ENCODE results near the gene ACBD6.

ACBD6 gene

DNA sequence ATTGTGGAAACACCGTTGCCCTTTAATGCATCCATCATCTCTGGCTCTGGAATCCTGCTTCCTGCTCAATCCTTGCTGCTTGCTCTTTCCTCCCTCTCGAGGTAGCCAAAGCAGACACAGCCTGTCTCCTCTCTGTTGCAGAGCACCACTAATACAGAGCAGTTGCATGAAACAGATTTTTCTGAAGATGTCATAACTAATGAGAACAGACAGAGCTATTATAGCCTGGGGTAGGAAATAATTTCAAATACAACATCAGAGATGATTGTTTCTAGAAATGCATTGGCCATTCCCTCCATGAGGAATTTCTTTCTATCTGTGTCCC is 23.3 kb upstream of the ACBD6 start:
- 56% methylated on average over 2 of the region's 2 CpGs for WGBS (ENCODE audit: insufficient coverage)

DNA sequence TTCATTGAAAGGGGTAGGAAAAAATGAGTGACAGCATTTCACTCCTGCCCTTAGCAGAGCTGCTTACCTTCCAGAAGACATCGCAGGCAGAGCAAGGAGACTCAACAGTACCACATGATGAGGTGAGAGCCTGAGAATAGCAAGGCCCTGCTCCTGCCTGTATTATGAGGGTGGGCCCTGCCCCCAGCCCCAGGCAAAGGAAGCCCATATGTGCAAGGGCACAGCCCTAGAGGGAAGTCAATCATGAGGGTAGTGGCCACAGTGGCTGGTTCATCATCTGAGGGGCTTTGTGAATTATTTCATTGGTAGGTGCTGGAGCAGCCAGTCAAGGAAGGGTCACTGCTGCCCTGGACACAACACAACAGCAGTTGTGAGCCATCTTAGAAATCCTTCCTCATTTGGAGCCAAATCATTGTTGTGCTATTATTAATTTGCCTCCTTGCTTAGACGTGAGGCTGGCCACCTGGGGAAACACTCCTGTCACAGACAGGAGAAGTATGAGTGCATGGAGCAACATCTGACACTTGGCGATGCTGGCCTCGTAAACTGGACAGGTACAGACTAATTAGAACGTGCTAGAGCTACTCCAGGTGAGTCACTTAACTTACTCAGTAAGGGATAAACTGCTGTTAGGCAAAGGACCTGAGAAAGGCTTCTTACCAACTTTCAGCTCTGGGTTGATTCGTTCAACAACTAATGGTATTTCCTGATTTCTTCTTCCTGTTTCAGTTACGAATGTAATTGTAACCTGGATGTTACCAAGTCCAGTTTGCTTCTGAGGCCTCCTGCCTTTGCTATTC is 22.7 kb upstream of the ACBD6 start:
- CTCF ChIA-PET: interaction anchor here (1.0 kb wide), 3 partner anchors 8 to 659 kb away, joined by 3 to 4 read pairs (median 3); no protein-coding TSS in a partner anchor
- peak overlapping the region in 1 of 7 experiments; percentile 52 for H3K4me3 ChIP-seq (ENCODE audit: control insufficient read depth in 1 of 7, extremely low read depth in 1 of 7, insufficient read depth in 4 of 7, low read depth in 2 of 7, low read length in 6 of 7)
- H3K4me1 ChIP-seq (ENCODE audit: control extremely low read depth in 1 of 4, control insufficient read depth in 4 of 4, insufficient read depth in 4 of 4, low read length in 3 of 4): peaks cover 0 to 7% (median 3%) of the 10 kb centered on the region in 4 experiments
- no peaks in the 10 kb centered on the region for H3K9me3 ChIP-seq (ENCODE audit: control extremely low read depth in 1 of 5, control insufficient read depth in 4 of 5, insufficient read depth in 2 of 5, low read depth in 1 of 5, low read length in 4 of 5)
- WGBS (ENCODE audit: insufficient coverage): 63% methylated on average over 7 of the region's 7 CpGs
- POLR2A ChIA-PET: interaction anchor here (0.6 kb wide), 1 partner anchor 14 kb away, joined by 3 read pairs; no protein-coding TSS in a partner anchor
- no peak overlapping the region for H3K27ac ChIP-seq (ENCODE audit: insufficient read depth in 1 of 2, low read depth in 1 of 2, low read length in 2 of 2, poor library complexity in 1 of 2, severe bottlenecking in 2 of 2)
- DNase-seq: peak in 2 of 3 donors; percentile 14 to 16
- no peaks in the 10 kb centered on the region for H3K27me3 ChIP-seq (replicated peaks in 2 of 5; ENCODE audit: control insufficient read depth in 4 of 5, insufficient read depth in 5 of 5, low read length in 4 of 5)
- no peaks in the 10 kb centered on the region for H3K36me3 ChIP-seq (ENCODE audit: control insufficient read depth in 4 of 4, insufficient read depth in 4 of 4, low read length in 3 of 4)

More for the DNA sequence above, 23.3 kb upstream of the ACBD6 start:
- no peaks in the 10 kb centered on the region for H3K27me3 ChIP-seq (replicated peaks in 2 of 5; ENCODE audit: control insufficient read depth in 4 of 5, insufficient read depth in 5 of 5, low read length in 4 of 5)
- POLR2A ChIA-PET: no interaction called here
- no peaks in the 10 kb centered on the region for H3K9me3 ChIP-seq (ENCODE audit: control extremely low read depth in 1 of 5, control insufficient read depth in 4 of 5, insufficient read depth in 2 of 5, low read depth in 1 of 5, low read length in 4 of 5)
- no peak overlapping the region for H3K27ac ChIP-seq (ENCODE audit: insufficient read depth in 1 of 2, low read depth in 1 of 2, low read length in 2 of 2, poor library complexity in 1 of 2, severe bottlenecking in 2 of 2)
- CTCF ChIA-PET: interaction anchor here (1.0 kb wide), 1 partner anchor 337 kb away, joined by 4 read pairs; no protein-coding TSS in a partner anchor
- peaks cover 0 to 7% (median 3%) of the 10 kb centered on the region in 4 experiments for H3K4me1 ChIP-seq (ENCODE audit: control extremely low read depth in 1 of 4, control insufficient read depth in 4 of 4, insufficient read depth in 4 of 4, low read length in 3 of 4)
- H3K36me3 ChIP-seq (ENCODE audit: control insufficient read depth in 4 of 4, insufficient read depth in 4 of 4, low read length in 3 of 4): no peaks in the 10 kb centered on the region
- DNase-seq: no peak
- H3K4me3 ChIP-seq (ENCODE audit: control insufficient read depth in 1 of 7, extremely low read depth in 1 of 7, insufficient read depth in 4 of 7, low read depth in 2 of 7, low read length in 6 of 7): peak overlapping the region in 1 of 7 experiments; percentile 52

DNA sequence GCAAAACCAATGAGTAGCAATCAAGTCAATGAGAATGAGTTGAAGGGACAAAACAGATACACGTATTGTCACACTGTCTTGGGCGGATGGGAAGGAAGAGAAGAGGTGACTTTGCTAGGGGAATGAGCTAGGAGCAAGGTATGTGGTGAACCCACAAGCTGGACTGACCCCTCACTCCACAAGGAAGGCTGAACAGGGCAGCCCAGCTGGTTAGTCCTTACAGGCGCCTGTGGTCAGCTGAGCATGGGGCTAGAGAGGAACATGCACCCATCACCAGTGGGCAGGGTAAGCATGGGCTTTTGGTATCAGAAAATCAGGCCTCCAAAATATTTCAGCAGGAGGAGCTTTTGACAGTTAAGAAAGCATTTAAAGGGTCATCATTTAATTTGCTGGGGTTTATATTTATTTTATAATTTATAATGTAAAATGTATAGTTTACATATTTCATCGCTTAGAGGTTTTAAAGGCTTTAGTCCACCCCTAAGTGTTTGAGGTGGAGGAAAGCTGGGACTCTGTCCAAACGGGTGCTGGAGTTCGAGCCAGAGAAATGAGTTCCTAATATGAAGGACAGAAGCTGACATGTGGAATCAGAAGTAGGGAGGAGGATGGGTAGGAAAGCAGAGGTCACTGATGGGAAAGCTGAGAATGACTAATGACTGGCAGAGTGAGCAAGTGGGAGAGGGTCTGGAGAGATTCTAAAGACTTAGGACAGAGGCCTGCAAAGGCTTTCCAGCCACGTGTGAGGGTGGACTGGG is 22.0 kb upstream of the ACBD6 start:
- no peak for DNase-seq
- ChIA-PET POLR2A (interaction anchor here (0.6 kb wide), 1 partner anchor 15 kb away, joined by 3 read pairs; no protein-coding TSS in a partner anchor), CTCF (interaction anchor here (1.0 kb wide), 4 partner anchors 9 to 660 kb away, joined by 3 to 5 read pairs (median 4); no protein-coding TSS in a partner anchor)
- no peak overlapping the region for H3K4me3 ChIP-seq (ENCODE audit: control insufficient read depth in 1 of 7, extremely low read depth in 1 of 7, insufficient read depth in 4 of 7, low read depth in 2 of 7, low read length in 6 of 7)
- WGBS (ENCODE audit: insufficient coverage): 98% methylated on average over 5 of the region's 7 CpGs
- H3K27me3 ChIP-seq (replicated peaks in 2 of 5; ENCODE audit: control insufficient read depth in 4 of 5, insufficient read depth in 5 of 5, low read length in 4 of 5): no peaks in the 10 kb centered on the region
- H3K27ac ChIP-seq (ENCODE audit: insufficient read depth in 1 of 2, low read depth in 1 of 2, low read length in 2 of 2, poor library complexity in 1 of 2, severe bottlenecking in 2 of 2): no peak overlapping the region
- H3K9me3 ChIP-seq (ENCODE audit: control extremely low read depth in 1 of 5, control insufficient read depth in 4 of 5, insufficient read depth in 2 of 5, low read depth in 1 of 5, low read length in 4 of 5): no peaks in the 10 kb centered on the region
- H3K36me3 ChIP-seq (ENCODE audit: control insufficient read depth in 4 of 4, insufficient read depth in 4 of 4, low read length in 3 of 4): no peaks in the 10 kb centered on the region
- H3K4me1 ChIP-seq (ENCODE audit: control extremely low read depth in 1 of 4, control insufficient read depth in 4 of 4, insufficient read depth in 4 of 4, low read length in 3 of 4): peaks cover 0 to 9% (median 5%) of the 10 kb centered on the region in 4 experiments

DNA sequence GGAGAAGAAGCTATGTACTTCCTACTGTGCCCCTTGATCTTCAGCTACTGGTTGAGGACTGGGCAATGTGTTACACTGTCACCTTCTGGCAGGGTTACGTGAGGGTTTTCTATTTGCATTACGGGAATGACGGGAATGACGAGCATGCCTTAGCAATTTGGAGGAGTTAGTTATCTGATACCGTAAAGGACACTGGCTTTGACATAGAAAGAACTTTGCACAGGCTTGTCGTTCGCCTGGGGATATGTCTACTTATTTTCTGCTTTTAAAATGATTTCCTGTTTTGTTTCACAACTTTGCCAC is 19.8 kb upstream of the ACBD6 start:
- H3K36me3 ChIP-seq (ENCODE audit: control insufficient read depth in 4 of 4, insufficient read depth in 4 of 4, low read length in 3 of 4): no peaks in the 10 kb centered on the region
- CTCF ChIA-PET: interaction anchor here (1.0 to 1.8 kb wide), 2 partner anchors 12 to 340 kb away, joined by 4 to 6 read pairs; no protein-coding TSS in a partner anchor
- 95% methylated on average over 5 of the region's 7 CpGs for WGBS (ENCODE audit: insufficient coverage)
- H3K4me1 ChIP-seq (ENCODE audit: control extremely low read depth in 1 of 4, control insufficient read depth in 4 of 4, insufficient read depth in 4 of 4, low read length in 3 of 4): peaks cover 0 to 9% (median 5%) of the 10 kb centered on the region in 4 experiments
- no peak overlapping the region for H3K27ac ChIP-seq (ENCODE audit: insufficient read depth in 1 of 2, low read depth in 1 of 2, low read length in 2 of 2, poor library complexity in 1 of 2, severe bottlenecking in 2 of 2)
- DNase-seq: no peak
- H3K9me3 ChIP-seq (ENCODE audit: control extremely low read depth in 1 of 5, control insufficient read depth in 4 of 5, insufficient read depth in 2 of 5, low read depth in 1 of 5, low read length in 4 of 5): no peaks in the 10 kb centered on the region
- POLR2A ChIA-PET: no interaction called here
- no peaks in the 10 kb centered on the region for H3K27me3 ChIP-seq (replicated peaks in 2 of 5; ENCODE audit: control insufficient read depth in 4 of 5, insufficient read depth in 5 of 5, low read length in 4 of 5)
- H3K4me3 ChIP-seq (ENCODE audit: control insufficient read depth in 1 of 7, extremely low read depth in 1 of 7, insufficient read depth in 4 of 7, low read depth in 2 of 7, low read length in 6 of 7): no peak overlapping the region

DNA sequence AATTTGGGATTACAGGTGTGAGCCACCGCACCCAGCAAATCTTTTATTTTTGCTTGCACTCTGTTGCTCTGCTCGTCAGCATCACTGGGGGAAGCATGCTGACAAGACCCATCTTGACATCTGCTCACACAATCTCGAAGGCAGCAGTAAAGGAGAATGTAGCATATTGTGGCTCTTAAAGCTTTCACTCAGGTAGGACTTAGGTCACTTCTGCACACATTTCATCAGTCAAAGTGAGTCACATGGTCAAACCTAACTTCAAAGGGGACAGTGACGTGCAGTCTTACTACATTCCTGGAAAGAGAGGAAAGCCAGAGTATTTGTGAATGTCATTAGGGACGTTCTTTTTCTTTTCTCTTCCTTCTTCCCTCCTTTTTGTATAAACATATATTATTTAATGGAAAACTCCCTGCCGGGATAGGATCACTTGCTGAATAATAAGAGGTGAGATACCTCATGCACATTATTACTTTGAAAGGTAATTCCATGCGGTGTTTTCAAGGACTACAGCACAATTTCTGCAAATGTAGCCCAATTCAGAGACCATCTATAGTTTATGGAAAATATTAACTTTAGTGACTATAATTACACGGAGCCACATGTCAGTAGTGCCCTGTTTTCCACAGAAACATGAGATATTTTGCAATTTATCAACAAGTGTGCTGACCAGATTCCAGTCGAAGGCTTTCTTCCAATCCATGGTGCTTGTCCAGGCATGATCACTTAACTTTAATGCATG is 19.3 kb upstream of the ACBD6 start:
- Histone ChIP-seq H3K4me1 (ENCODE audit: control extremely low read depth in 1 of 4, control insufficient read depth in 4 of 4, insufficient read depth in 4 of 4, low read length in 3 of 4) (peaks cover 0 to 9% (median 5%) of the 10 kb centered on the region in 4 experiments), H3K36me3 (ENCODE audit: control insufficient read depth in 4 of 4, insufficient read depth in 4 of 4, low read length in 3 of 4) (no peaks in the 10 kb centered on the region), H3K27me3 (replicated peaks in 2 of 5; ENCODE audit: control insufficient read depth in 4 of 5, insufficient read depth in 5 of 5, low read length in 4 of 5) (no peaks in the 10 kb centered on the region), H3K9me3 (ENCODE audit: control extremely low read depth in 1 of 5, control insufficient read depth in 4 of 5, insufficient read depth in 2 of 5, low read depth in 1 of 5, low read length in 4 of 5) (no peaks in the 10 kb centered on the region), H3K27ac (ENCODE audit: insufficient read depth in 1 of 2, low read depth in 1 of 2, low read length in 2 of 2, poor library complexity in 1 of 2, severe bottlenecking in 2 of 2) (no peak overlapping the region), H3K4me3 (ENCODE audit: control insufficient read depth in 1 of 7, extremely low read depth in 1 of 7, insufficient read depth in 4 of 7, low read depth in 2 of 7, low read length in 6 of 7) (no peak overlapping the region)
- no peak for DNase-seq
- WGBS (ENCODE audit: insufficient coverage): 93% methylated on average over 3 of the region's 9 CpGs
- ChIA-PET CTCF (interaction anchor here (1.8 kb wide), 1 partner anchor 340 kb away, joined by 6 read pairs; no protein-coding TSS in a partner anchor), POLR2A (no interaction called here)

DNA sequence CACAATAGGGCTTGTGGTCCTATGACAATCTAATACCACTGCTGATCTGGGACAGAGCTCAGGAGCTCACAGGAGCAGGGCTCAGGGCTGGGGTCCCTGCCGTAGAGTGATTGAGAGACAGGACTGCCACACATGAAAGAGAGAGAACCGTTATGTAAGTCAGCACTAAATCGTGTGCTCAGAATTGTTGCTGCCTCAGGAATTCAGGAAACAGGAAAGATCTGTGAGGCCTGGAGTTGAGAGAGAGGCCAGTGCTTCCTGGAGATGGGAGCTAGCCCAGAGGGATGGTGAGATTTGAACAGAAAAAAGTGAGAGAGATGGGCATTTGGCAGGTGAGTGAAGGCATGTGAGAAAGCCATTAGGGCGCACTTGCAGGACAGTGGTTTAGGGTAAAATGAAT is 17.5 kb upstream of the ACBD6 start:
- H3K9me3 ChIP-seq (ENCODE audit: control extremely low read depth in 1 of 5, control insufficient read depth in 4 of 5, insufficient read depth in 2 of 5, low read depth in 1 of 5, low read length in 4 of 5): no peaks in the 10 kb centered on the region
- no peaks in the 10 kb centered on the region for H3K27me3 ChIP-seq (replicated peaks in 2 of 5; ENCODE audit: control insufficient read depth in 4 of 5, insufficient read depth in 5 of 5, low read length in 4 of 5)
- no peak overlapping the region for H3K4me3 ChIP-seq (ENCODE audit: control insufficient read depth in 1 of 7, extremely low read depth in 1 of 7, insufficient read depth in 4 of 7, low read depth in 2 of 7, low read length in 6 of 7)
- CTCF ChIA-PET: interaction anchor here (1.2 to 3.4 kb wide), 4 partner anchors 8 to 646 kb away, joined by 3 to 21 read pairs (median 4); no protein-coding TSS in a partner anchor
- H3K27ac ChIP-seq (ENCODE audit: insufficient read depth in 1 of 2, low read depth in 1 of 2, low read length in 2 of 2, poor library complexity in 1 of 2, severe bottlenecking in 2 of 2): no peak overlapping the region
- peaks cover 0 to 4% (median 3%) of the 10 kb centered on the region in 4 experiments for H3K4me1 ChIP-seq (ENCODE audit: control extremely low read depth in 1 of 4, control insufficient read depth in 4 of 4, insufficient read depth in 4 of 4, low read length in 3 of 4)
- no peak for DNase-seq
- 29% methylated on average over 4 of the region's 4 CpGs for WGBS (ENCODE audit: insufficient coverage)
- no peaks in the 10 kb centered on the region for H3K36me3 ChIP-seq (ENCODE audit: control insufficient read depth in 4 of 4, insufficient read depth in 4 of 4, low read length in 3 of 4)
- POLR2A ChIA-PET: no interaction called here

Data from common myeloid progenitor, CD34-positive (primary cell).